CD4-positive, alpha-beta T cell (primary cell): Measurements from ENCODE around the gene TSC22D3. TPM values are rescaled to one million over a fixed set of nuclear protein-coding genes. Genes with fewer than 3 reads are reported as not detected.

Source experiments
- ATAC-seq: fragments of 200-7000 bp; cut with Tn5 transposase; one replicate; pipeline ENCODE4 v1.10.0; 2022; ENCODE audit warnings: mild to moderate bottlenecking; ENCODE audit not compliant: poor library complexity
- CTCF ChIA-PET: fragments of 350-600 bp; sonication (Branson Sonifier 250); formaldehyde crosslinking; loops from one replicate; lab custom pipeline; 2021; ENCODE audit warnings: antibody characterized with exemption, inconsistent platforms; lab: Charles Lee
- POLR2A ChIA-PET: fragments of 350-600 bp; sonication (Branson Sonifier 250); formaldehyde crosslinking; loops from one replicate; lab custom pipeline; 2021; ENCODE audit warnings: antibody characterized with exemption, inconsistent platforms; lab: Charles Lee
- DNase-seq, 14 experiments: peaks; one replicate each; pipeline ENCODE4 v3.0.0-alpha.2; 2013 to 2020; ENCODE audit warnings: mixed read lengths in 2 of 14
- H3K27ac ChIP-seq, 2 donors: one replicate each; pipeline versions ENCODE4 v1.5.1 to v1.7.0; 2013; ENCODE audit warnings: low read length in 2 of 2, low read depth in 1 of 2, mild to moderate bottlenecking in 1 of 2
- H3K27me3 ChIP-seq, 2 experiments: 1 replicate in 1 of 2; 2 replicates in 1 of 2; pipeline versions ENCODE4 v1.6.1 to v1.7.0; 2013; ENCODE audit warnings: low read length in 2 of 2, control low read depth in 1 of 2, mild to moderate bottlenecking in 1 of 2, moderate library complexity in 1 of 2; ENCODE audit not compliant: insufficient read depth in 2 of 2, control insufficient read depth in 1 of 2
- H3K36me3 ChIP-seq: one replicate; pipeline ENCODE4 v1.6.1; 2013; ENCODE audit warnings: low read length, control low read depth; ENCODE audit not compliant: insufficient read depth
- H3K4me1 ChIP-seq: one replicate; pipeline ENCODE4 v1.6.1; 2013; ENCODE audit warnings: low read length, control low read depth; ENCODE audit not compliant: insufficient read depth
- H3K4me3 ChIP-seq: one replicate; pipeline ENCODE4 v1.5.1; 2013; ENCODE audit warnings: mild to moderate bottlenecking, low read length, moderate library complexity
- H3K9me3 ChIP-seq, 2 experiments: 1 replicate in 1 of 2; 2 replicates in 1 of 2; pipeline versions ENCODE4 v1.6.1 to v1.7.0; 2013; ENCODE audit warnings: low read length in 2 of 2, mild to moderate bottlenecking in 2 of 2, control low read depth in 1 of 2, moderate library complexity in 1 of 2; ENCODE audit not compliant: control insufficient read depth in 1 of 2, insufficient read depth in 1 of 2
- H3K27ac Mint-ChIP-seq: one replicate; pipeline ENCODE4 v1.8.0; 2020; ENCODE audit warnings: mixed read lengths
- H3K27me3 Mint-ChIP-seq: one replicate; pipeline ENCODE4 v1.8.0; 2021; ENCODE audit warnings: mixed read lengths
- H3K36me3 Mint-ChIP-seq: one replicate; pipeline ENCODE4 v1.8.0; 2021; ENCODE audit warnings: low read depth, mixed read lengths
- H3K4me1 Mint-ChIP-seq: one replicate; pipeline ENCODE4 v1.8.0; 2021; ENCODE audit warnings: low read depth, mixed read lengths
- H3K4me3 Mint-ChIP-seq: one replicate; pipeline ENCODE4 v1.8.0; 2020; ENCODE audit warnings: mild to moderate bottlenecking, mixed read lengths
- H3K9me3 Mint-ChIP-seq: one replicate; pipeline ENCODE4 v1.8.0; 2020; ENCODE audit warnings: mixed read lengths
- intact Hi-C, 2 experiments: fragments of 100-400 bp; cut with DNase I in 1 of 2; cut with micrococcal nuclease in 1 of 2; formaldehyde crosslinking; loops; one replicate each; pipeline versions ENCODE4 v1.15.1 to v1.9.0; 2023 to 2025; cut with DNase I, micrococcal nuclease
- total RNA-seq, 174 experiments: library from RNA in 2 of 174; stranded (reverse) in 2 of 174; gene quantifications; one replicate each; pipeline ENCODE4 v1.2.3 and lab custom pipeline; 2021 to 2026
- TF ChIP-seq, protein P1 (sequence below): fragments of 200-600 bp; IDR thresholded peaks from one replicate; pipeline ENCODE4 v1.8.0; 2022; ENCODE audit warnings: antibody characterized with exemption, mild to moderate bottlenecking

TSC22D3 gene
- total RNA-seq, 2 experiments from 2014 or later: 3,132 to 3,144 TPM

DNA sequence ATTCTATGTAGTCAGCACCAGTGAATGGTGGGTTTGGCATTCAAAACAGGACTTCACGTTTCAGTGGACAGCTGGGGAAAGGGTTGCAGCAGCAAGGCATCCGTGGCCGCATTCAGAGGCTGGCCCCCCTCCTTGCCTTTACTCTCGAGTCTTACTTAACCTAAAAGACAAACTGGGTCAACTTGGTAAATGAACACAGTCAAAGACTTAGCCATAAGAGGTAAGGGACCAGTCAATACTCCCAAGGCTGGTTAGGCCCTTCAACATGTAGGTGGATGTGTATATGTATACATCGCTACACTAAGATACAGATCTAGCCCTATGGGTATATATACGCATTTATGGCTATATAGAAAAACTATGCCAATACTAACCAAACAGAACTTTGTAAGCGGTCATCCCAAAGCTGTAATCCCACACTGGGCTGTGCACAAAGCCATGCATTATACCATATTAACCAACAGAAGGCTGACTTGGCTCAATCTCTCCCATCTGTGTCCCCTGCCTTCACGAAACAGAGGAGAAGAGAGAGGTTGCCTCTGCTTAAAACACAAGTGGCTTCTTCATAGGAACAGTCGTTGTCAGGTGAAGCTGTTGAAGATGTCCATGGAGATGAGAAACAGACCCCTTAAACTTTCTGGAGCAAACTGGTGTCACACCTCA lies 61.9 kb downstream of the TSC22D3 start:
- CTCF ChIA-PET: interaction anchor here (1.1 to 15.2 kb wide), 3 partner anchors 9 to 63 kb away, joined by 3 to 261 read pairs (median 9); partner anchors contain the start of gene NCBP2L
- peak in 5 of 14 experiments; percentile 17 to 67 (median 50) for DNase-seq
- TF ChIP-seq, protein P1, sequence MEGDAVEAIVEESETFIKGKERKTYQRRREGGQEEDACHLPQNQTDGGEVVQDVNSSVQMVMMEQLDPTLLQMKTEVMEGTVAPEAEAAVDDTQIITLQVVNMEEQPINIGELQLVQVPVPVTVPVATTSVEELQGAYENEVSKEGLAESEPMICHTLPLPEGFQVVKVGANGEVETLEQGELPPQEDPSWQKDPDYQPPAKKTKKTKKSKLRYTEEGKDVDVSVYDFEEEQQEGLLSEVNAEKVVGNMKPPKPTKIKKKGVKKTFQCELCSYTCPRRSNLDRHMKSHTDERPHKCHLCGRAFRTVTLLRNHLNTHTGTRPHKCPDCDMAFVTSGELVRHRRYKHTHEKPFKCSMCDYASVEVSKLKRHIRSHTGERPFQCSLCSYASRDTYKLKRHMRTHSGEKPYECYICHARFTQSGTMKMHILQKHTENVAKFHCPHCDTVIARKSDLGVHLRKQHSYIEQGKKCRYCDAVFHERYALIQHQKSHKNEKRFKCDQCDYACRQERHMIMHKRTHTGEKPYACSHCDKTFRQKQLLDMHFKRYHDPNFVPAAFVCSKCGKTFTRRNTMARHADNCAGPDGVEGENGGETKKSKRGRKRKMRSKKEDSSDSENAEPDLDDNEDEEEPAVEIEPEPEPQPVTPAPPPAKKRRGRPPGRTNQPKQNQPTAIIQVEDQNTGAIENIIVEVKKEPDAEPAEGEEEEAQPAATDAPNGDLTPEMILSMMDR: no peak
- Mint-ChIP-seq H3K27ac (peak overlapping the region; percentile 99), H3K27me3 (peaks cover 4% of the 10 kb centered on the region), H3K4me1 (peaks cover 80% of the 10 kb centered on the region), H3K4me3 (peak overlapping the region; percentile 97), H3K36me3 (peaks cover 55% of the 10 kb centered on the region), H3K9me3 (no peaks in the 10 kb centered on the region)
- Histone ChIP-seq H3K36me3 (peaks cover 29% of the 10 kb centered on the region), H3K9me3 (no peaks in the 10 kb centered on the region), H3K27ac (peak overlapping the region; percentile 91 to 99), H3K4me1 (peaks cover 79% of the 10 kb centered on the region), H3K4me3 (peak overlapping the region; percentile 98), H3K27me3 (no peaks in the 10 kb centered on the region)
- intact Hi-C loops: no loop called here
- peak; percentile 13 for ATAC-seq
- POLR2A ChIA-PET: interaction anchor here (1.4 to 14.7 kb wide), 6 partner anchors 27 to 85 kb away, joined by 3 to 754 read pairs (median 38); partner anchors contain the start of genes NCBP2L, PRPS1 and TSC22D3

DNA sequence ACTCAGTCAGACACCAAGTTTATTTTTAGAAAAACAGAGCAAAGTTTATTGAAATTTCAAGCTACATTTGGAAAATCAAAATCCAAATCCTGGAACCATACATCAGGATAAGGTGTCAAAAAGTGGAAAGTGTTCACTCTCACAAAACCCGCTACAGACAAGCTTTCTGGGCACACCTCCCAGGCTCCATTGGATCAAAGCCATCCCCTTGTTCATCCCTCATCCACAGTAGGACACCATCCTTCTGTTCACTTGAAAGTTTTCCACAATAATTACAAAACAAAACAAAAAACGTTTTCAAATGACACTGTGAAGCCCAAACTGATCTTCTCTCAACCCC lies 62.4 kb downstream of the TSC22D3 start:
- ATAC-seq (no peak), DNase-seq (peak in 1 of 14 experiments; percentile 11)
- ChIA-PET CTCF (interaction anchor here (1.1 to 15.2 kb wide), 4 partner anchors 9 to 64 kb away, joined by 3 to 261 read pairs (median 8); partner anchors contain the start of gene NCBP2L), POLR2A (interaction anchor here (2.1 to 14.7 kb wide), 3 partner anchors 12 to 37 kb away, joined by 8 to 754 read pairs (median 12); no protein-coding TSS in a partner anchor)
- Histone ChIP-seq H3K4me3 (peak overlapping the region; percentile 98), H3K36me3 (peaks cover 29% of the 10 kb centered on the region), H3K4me1 (peaks cover 77% of the 10 kb centered on the region), H3K27ac (peak overlapping the region; percentile 90 to 95), H3K9me3 (no peaks in the 10 kb centered on the region), H3K27me3 (no peaks in the 10 kb centered on the region)
- H3K4me1 Mint-ChIP-seq: peaks cover 78% of the 10 kb centered on the region
- no peaks in the 10 kb centered on the region for H3K9me3 Mint-ChIP-seq
- H3K27me3 Mint-ChIP-seq: peaks cover 4% of the 10 kb centered on the region
- TF ChIP-seq, protein P1: no peak
- intact Hi-C loops: no loop called here
- peaks cover 54% of the 10 kb centered on the region for H3K36me3 Mint-ChIP-seq
- peak overlapping the region; percentile 99 for H3K27ac Mint-ChIP-seq
- peak overlapping the region; percentile 97 for H3K4me3 Mint-ChIP-seq

- Mint-ChIP-seq H3K27ac (peak overlapping the region; percentile 99), H3K4me1 (peaks cover 77% of the 10 kb centered on the region), H3K27me3 (peaks cover 4% of the 10 kb centered on the region), H3K4me3 (peak overlapping the region; percentile 97), H3K9me3 (no peaks in the 10 kb centered on the region), H3K36me3 (peaks cover 48% of the 10 kb centered on the region)
- Histone ChIP-seq H3K36me3 (peaks cover 29% of the 10 kb centered on the region), H3K9me3 (no peaks in the 10 kb centered on the region), H3K4me3 (peak overlapping the region; percentile 98), H3K27me3 (no peaks in the 10 kb centered on the region), H3K4me1 (peaks cover 71% of the 10 kb centered on the region), H3K27ac (peak overlapping the region; percentile 90 to 95)
- DNase-seq (peak in 7 of 14 experiments; percentile 36 to 84 (median 70)), ATAC-seq (peak; percentile 25)
- CTCF ChIA-PET: interaction anchor here (1.0 to 15.2 kb wide), 3 partner anchors 37 to 53 kb away, joined by 3 to 261 read pairs (median 6); no protein-coding TSS in a partner anchor
- POLR2A ChIA-PET: interaction anchor here (2.1 to 14.7 kb wide), 4 partner anchors 12 to 64 kb away, joined by 6 to 754 read pairs (median 10); partner anchors contain the start of gene NCBP2L
- TF ChIP-seq, protein P1: no peak
- intact Hi-C loops: loop anchor here in 1 of 2 experiments (1.0 kb wide), 1 partner anchor 38 kb away; no protein-coding TSS in a partner anchor
These were observed 63.1 kb downstream of the TSC22D3 start for GRCh38 chrX:107712231-107713202.
